ENCODE data around the gene HSF5. TPM values are rescaled to one million over a fixed set of nuclear protein-coding genes. Genes with fewer than 3 reads are reported as not detected.
"Not testable (repeated sequence)": the region's sequence is repeated elsewhere in the genome, so short reads cannot be mapped to it uniquely, and the experiment has no call there.

HSF5 gene
- total RNA-seq, 1 experiment from 2014 or later = 0.06 TPM

DNA sequence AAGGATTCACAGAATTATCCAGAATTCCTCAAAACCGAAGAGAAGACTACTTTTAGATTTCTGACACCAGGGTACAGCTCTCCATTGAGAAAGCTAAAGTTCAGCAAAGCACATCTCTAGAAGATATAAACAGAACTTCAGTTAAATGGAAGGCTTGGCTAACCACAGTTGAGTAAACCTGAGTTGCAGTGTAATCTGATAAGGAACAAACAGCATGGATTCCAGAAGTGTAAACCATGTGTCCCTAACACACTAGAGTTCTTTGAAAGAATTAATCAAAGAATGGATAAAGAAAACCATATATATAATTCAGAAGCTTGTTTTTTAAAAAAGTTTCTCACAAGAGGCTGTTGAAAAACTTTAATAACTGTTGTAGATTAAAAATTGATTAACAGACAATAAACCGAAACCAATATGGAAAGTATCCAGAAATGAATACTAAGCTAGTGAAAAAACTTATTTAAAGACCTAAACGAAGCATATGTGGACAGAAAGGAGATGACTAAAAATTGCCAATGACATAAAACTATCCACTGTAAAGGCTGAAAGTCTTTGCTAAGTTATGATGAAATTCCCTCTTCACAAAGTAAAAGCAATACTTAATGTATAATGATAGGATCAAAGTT, 75.1 kb downstream of the HSF5 start:
- peak; percentile 36 for DNase-seq (ENCODE audit: low read depth)

DNA sequence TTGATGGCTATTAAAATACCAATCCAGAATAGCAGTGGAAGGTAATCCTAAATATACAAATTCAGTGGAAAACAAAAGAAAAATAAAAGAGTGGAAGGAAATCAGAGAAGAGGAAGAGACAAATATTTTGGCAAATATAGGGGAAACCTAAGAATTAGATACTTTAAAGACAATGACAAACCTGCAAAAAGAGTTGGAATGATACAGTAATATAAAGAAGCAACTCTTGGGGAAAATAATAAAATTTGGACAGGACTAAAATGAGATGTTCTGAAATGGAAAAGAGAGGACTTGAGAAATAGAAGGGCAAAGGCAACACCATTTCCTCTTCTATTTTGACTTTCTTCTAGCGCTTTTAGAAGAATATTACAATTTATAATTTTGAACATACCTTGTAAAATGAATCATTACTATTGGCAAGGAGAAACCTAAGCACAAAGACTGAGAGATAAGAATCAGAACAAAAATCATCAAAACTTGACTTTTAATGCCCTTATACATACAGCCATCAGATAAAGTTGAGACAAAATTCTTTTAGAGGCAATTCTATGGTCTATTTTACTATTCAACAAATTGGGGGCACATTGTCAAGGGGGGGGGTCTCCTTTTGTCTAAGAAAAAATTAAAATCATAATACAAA, 76.0 kb downstream of the HSF5 start:
- DNase-seq (ENCODE audit: low read depth) = no peak

DNA sequence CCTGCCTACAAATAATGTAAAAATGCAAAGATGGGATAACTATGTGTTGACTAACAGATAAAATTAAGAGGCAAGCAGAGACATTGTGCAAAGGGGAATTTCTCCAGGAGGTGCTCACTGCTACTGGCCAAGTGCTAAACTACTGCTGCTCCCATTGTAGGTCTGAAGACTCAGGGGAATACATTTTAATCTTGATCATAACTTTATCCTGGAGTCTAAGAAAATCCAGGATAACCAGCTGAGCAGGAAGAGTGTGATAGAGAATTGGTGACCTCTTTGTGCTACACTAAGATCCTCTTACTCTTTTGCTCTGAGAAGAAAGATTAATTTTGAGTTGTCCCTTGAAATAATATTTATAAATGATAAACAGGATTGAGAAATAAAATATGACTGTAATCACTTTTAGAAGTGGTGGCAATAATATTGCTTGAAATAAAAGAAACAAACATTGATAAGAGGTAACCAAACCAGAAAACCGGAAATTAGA, 76.8 kb downstream of the HSF5 start:
- no peak for DNase-seq (ENCODE audit: low read depth)

DNA sequence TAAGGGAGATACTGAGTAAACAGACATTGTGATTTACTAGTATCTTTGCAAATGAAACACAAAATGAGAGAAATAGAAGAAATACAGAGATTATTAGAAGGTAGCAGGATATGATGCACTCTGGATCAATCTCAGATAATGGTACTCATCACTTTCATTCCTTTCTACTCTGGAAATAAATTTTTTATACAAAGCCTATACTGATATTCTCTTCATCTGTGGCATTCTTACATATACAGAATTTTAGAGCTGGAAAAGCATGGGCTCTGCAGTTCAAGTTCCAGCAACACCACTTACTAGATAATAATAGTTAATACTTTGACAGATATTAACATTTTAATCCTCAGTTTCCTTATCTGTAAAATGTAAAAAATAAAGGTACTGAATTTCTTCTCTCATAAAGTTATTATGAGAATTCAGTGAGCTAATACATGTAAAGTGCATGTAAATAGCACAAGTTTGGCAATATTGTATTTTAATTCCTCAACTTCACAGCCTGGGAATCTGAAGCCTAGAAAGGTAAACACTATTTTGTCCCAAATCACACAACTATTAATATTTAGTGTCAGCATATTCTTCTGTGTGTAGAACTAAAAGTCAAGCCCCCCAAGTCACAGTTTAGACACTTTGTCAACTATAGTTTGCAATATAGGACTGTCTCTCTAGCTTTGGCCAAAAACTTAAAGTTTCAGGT, 77.3 kb downstream of the HSF5 start:
- no peak for DNase-seq (ENCODE audit: low read depth)

DNA sequence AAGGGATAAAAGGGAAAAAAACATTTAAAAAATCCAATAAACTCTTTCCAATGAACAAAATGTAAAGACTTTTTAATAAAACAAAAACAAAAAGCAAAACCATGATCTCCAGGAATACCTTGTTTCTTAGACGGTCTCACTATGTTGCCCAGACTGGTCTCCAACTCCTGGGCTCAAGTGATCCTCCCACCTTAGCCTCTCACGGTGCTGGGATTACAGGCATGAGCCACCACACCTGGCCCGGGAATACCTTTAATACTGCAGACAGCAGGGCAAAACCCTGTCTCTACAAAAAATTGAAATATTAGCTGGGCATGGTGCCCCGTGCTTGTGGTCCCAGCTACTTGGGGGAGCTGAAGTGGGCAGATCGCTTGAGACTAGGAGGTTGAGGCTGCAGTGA, 78.8 kb downstream of the HSF5 start:
- DNase-seq (ENCODE audit: low read depth) = no peak

DNA sequence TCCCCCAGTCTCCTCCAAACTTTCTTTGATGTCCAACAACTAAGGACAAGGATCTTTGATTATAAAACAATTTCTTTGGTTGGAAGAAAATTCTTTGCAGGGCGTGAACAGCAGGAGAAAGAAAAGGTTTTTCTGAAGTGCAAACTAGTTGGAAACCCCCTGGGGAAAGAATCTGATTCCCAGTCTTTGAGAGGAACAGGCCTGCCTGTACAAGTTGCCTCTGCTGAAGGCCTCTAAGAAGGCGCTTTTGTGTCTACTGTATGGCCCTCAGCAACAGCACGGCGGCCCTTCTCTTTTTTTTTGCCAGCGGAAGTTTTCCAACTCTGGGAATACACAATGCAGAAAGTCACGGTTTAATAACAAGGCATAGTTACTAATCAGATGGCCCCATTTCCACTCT, 84.9 kb downstream of the HSF5 start:
- no peak for DNase-seq (ENCODE audit: low read depth)

DNA sequence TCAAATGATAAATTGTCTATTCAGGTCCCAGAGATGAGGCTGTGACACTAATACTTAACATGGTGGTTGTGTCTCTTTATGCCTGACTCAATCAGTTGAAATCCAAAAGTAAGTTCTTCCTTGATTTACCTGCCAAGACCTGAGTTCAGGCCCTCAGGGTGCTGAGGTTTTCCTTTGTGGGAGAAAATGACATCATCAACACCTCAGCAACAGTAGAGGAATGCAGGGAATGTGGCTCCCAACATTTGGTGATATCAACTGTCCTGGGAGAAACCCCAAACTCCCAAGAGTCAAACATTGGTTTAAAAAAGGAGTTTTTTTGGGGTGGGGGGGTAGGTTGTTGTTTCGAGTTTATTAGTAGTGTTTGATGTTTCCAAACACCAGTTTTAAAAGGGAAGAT, 85.5 kb downstream of the HSF5 start:
- DNase-seq (ENCODE audit: low read depth) = peak; percentile 77

DNA sequence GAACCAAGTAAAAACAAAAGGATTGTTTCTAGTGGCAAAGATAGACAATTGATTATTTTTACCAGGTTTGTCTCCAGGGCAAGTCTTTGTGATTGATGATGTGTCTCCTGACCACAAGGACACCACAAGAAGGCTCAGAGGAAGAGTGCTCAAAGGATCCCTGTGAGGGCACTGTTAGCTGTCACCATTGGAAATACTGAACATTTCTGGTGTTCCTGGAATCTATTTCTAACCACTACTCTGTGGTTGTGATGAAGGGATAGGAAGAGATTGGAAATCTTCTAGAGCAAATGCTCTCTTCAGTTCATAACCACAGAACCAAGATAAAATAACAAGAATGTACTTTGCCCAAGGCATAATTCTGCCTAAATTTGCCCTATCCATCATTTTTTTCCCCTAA, 86.2 kb downstream of the HSF5 start:
- peak; percentile 67 for DNase-seq (ENCODE audit: low read depth)

DNA sequence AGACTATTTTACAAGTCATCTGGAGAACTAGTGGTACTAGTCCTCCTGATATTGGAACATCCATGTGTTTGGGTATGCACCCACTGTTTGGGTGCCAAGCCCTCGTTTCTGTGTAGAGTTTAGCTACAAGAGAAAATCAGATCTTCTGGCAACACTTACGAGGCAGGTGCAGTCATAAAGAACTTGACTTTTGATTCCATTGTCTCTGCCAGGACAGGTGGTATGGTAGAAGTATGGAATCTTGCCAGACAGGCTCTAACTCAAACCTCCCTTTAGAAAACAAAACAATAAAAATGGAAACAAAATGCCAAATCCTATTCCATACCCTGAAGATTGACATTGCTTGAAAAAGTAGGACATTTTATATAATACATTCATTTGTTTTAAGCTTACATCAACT, 86.9 kb downstream of the HSF5 start:
- DNase-seq (ENCODE audit: low read depth) = no peak

DNA sequence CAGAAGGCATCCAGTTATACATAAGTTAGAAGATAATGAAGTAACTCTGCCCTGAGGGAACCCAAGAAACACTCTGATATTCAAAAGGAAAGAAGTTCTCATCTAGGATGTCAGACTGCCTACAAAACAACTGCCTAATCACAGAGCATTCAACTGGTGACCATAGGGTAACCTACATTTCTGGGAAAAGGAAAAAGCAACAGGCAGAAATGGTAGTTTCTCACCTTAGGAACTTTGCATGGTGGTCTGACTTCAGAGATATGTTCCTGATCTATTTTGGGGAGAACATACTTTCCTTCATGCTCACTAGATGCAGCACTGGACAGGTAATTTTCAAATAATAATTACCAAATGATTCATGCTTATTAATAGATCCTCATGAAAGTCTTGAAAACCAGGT, 87.4 kb downstream of the HSF5 start:
- no peak for DNase-seq (ENCODE audit: low read depth)

DNA sequence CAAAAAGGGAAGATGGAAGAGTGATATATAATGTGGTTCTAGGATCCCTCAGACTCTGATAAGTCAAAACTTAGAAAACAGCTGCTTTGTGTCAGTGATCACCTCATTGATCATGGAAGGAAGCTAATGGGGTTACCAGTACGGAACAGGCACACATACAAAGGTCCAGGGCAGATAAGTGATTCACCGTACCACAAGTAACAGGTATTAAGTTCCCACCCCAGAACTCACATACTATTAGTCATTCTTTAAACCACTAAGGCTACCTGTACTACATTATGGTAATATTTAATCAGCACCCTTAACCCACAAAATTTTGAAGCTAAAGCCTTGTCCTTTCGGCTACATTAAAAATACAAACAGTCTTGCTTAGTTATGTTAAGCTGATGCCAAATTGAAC, 88.2 kb downstream of the HSF5 start:
- DNase-seq (ENCODE audit: low read depth) = no peak

DNA sequence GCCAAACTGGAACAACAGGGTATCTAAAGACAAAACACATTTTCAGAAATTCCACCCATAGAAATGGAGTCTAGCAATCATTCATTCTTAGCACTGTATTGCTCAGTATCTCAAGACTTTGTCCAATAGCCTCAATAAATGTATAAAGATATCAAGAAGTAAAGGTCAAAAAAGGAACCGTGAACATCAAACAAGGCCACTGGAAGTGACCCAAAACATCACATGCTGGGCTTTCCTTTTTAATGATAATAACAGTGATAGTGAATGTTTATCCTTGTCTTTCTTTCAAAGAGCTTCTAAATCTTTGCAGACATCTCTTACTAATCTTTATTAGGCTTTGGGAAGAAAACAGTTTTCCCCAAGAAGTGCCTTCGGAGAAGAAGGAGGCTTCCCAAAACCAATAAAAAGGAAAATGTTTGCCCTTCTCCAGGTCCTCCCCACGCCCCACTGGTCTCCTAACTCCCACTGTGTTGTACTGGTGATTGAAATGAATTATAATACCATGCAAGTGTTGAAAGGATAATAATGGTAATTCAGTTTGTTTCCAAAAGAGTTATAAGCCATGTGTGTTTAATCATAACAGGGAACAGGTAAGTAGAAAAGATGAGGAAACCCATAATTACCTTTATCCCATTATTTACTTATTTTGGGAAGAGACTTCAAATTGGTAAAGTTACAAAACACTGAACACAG, 89.5 kb downstream of the HSF5 start:
- DNase-seq (ENCODE audit: low read depth) = no peak

DNA sequence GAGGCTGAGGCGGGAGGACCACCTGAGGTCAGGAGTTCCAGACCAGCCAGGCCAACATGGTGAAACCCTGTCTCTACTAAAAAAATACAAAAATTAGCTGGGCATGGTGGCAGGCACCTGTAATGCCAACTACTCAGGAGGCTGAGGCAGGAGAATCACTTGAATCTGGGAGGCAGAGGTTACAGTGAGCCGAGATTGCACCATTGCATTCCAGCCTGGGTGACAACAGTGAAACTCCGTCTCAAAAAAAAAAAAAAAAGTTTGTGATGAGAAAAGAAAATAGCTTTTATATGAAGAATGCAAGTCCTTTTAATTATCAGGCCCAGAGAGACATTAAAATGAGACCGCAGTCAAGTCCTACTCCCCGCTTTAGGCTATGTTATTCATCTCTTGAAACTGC, 90.8 kb downstream of the HSF5 start:
- not testable (repeated sequence) for DNase-seq (ENCODE audit: low read depth)

DNA sequence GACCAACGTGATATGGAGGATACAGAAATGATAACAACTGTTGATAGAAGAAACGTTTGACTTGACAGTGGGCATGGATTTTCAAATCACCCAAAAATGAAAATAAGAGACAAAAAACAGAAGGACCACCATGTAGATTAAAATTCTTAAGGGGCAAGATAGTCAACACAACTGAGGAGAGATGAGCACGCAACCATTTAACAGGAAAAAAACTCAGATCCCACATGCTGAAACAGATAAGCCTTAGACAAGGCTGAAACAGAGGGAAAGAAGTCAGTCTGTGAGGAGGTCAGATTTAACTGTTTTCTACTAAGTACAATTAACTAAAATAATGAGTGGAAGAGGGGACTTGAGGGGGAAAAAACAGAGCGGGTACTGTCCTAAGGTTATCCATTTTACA, 92.0 kb downstream of the HSF5 start:
- no peak for DNase-seq (ENCODE audit: low read depth)

DNA sequence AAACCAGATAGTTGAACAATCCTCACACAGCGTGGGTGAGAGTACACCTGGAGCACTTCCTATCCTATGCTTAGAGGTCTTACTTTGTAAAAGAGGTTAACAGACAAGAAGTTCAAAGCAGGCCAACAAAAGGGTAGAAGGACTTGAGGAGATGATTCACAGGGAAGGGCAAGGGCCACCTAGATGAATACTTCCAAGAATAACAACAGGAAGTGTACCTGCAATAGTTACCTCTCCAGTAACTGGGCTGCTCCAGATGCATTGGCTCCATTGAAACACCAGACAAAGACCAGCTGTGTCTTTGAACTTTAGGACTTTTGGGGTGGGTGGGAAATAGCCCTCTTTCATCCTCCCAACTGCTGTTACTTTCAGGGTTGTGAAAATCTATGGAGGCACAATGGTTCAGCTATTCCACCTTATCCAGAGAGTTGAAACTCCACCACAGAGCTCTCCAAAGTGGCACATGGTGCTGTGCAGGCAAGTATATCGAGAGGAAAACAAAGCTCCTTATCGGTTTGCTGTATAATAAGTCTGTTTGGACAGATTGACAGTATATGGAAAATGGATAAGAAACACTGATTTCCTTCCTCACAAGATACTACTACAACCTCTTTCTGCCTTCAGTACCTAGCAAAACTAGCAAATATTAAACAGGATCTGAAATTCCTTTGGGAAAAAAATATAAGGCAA, 93.5 kb downstream of the HSF5 start:
- DNase-seq (ENCODE audit: low read depth) = no peak

DNA sequence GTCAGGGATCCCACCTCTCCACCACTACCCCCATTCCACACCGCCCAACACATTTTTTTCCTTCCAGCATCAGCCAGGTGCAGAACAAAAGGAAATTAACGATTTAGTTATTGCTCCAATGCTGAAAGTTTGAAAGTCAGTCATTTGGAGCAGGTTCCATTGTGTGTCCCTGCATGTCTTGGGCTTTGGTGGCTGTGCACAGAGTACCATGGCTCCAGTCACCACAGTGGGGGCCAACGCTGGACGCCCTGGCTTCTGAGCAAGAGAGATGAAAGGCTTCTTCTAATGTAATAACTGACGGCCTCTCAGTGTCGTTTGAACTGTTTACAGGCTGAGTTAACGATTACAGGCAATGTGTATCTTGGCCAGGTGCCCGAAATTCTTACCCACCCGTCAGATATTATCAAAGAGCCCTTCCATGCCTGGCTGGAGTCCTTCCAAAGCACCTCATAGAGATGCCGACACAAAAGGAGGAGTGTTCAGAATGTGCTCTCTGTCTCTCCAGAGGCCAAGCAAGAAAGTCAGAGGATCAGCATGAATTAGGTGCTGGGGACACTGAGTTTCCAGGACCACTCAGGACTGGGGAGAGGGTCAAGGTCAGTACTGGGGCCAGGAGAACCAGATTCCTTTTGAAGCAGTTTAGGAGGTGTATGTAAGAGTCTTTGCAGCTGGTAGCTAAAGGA, 96.8 kb downstream of the HSF5 start:
- DNase-seq (ENCODE audit: low read depth) = peak; percentile 88

DNA sequence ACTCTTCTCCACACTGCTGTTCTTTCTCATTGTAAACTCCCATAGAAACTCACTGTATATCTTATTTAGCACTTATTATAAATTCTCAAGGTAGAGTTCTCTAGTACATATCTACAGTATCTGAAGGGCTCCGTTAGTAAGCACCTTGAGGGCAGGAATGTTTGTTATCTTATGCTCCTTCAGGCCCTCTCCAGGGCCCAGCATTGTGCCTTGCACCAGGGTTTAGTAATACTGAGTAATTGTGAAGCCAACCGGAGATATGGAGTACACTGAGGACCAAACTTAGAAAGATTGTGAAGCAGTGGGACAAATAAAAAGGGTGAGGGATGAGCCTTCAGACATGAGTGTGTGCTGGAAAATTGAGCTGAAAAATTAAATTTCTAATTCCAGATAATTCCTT, 97.3 kb downstream of the HSF5 start:
- no peak for DNase-seq (ENCODE audit: low read depth)

DNA sequence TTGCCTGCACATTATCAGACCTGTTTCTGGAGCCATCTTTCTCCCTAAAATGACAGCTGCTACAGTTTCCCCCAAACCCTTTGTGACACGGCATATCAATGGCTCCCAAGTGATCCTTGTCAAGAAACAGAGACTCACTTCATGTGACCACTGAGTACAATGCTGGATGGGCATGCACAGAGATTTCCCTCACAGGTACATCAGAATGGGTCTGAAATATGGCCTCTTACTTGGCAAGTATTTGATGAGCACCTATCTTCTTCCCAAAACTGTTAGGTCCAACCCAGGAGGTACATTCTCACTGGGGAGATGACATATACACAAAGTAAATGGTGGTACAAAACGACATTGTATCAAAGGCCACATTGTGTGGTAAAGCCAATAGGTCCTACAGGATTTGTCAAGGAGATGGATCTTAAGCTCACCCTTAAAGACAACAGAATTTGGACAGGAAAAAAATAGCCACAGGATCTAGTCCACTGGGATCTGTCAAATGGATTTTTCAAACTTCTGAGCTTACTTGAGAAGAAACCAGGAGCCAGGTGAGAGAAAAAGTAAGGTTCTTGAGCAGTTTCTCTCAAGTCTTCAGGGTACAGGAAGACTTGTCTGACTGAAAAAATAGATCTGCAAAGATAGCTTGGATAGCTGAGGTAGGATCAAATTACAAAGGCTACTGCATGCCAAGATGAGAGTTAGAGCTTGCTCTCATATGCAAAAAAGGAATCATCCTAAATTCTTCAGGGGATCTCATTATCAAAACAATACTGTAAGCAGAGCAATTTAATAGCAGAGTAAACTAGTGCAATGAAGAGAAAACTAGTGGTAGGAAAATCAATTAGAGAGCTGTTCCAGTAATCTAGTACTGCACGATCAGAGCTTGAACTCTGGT, 99.7 kb downstream of the HSF5 start:
- no peak for DNase-seq (ENCODE audit: low read depth)

DNA sequence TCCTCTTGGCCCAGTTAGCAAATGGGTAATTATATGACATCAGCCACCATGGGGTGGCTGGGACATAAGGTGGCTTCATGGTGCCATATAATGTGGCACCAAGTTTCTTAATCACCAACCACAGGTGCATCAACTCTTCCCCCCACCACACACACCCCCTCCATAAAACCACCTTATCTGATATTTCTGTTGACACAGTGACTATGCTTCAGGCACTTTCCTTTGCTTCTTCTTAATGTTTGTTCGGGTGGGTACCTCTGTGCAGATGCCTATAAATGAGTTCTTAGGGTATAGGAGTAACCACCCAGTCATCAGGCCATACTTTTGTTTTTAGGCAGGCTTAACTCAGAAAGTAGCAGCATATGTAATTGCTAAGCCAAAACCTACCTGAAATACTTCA, 100.4 kb downstream of the HSF5 start:
- DNase-seq (ENCODE audit: low read depth) = peak; percentile 64

DNA sequence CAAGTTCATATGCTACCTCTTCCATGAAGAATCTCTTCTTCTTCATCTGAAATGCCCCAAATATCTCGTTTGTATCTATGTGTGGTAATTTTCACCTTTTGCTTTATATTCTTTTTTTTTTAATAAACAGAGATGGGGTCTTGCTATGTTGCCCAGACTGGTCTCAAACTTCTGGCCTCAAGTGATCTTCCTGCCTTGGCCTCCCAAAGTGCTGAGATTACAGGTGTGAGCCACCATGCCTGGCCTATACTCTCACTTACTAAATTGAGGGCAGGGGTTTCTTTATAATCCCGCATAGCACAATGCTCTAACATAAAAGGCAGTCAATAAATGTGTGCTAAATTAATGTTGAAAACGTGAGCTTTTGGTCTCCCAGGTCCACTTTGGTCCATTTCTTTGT, 101.5 kb downstream of the HSF5 start:
- no peak for DNase-seq (ENCODE audit: low read depth)
